ENCODE results near the gene ATP8A2.

DNA sequence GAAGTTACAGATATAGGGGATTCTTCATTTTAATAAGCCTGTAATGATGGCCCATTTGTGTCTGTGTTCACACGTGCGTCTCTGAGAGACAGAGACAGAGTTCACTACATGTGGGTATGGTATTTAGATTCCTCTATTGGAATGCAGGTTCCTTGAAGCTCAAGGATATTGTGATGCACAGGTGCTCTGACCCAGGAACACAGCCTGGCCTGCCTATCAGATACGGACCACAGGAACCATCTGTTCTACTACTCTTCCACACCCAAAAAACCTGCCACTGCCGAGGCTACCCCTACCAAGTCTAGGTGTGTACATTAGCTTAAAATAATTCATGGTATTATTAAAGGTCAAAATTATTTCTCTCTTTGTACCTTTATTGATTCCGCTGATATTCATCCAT is 289.2 kb downstream of the ATP8A2 start:
- TF ChIP-seq, protein P1, sequence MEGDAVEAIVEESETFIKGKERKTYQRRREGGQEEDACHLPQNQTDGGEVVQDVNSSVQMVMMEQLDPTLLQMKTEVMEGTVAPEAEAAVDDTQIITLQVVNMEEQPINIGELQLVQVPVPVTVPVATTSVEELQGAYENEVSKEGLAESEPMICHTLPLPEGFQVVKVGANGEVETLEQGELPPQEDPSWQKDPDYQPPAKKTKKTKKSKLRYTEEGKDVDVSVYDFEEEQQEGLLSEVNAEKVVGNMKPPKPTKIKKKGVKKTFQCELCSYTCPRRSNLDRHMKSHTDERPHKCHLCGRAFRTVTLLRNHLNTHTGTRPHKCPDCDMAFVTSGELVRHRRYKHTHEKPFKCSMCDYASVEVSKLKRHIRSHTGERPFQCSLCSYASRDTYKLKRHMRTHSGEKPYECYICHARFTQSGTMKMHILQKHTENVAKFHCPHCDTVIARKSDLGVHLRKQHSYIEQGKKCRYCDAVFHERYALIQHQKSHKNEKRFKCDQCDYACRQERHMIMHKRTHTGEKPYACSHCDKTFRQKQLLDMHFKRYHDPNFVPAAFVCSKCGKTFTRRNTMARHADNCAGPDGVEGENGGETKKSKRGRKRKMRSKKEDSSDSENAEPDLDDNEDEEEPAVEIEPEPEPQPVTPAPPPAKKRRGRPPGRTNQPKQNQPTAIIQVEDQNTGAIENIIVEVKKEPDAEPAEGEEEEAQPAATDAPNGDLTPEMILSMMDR (IDR thresholded peaks at IDR 0.05), result no peak
- no peak for TF ChIP-seq POLR2A (IDR thresholded peaks at IDR 0.05)
